ENCODE results near the gene NPB.
A peak's percentile ranks its signal among the peaks of the same experiment; 100 is the strongest.

The NPB gene

GRCh38 chr17:81859906-81860755 is 41.9 kb upstream of the NPB start, which contains the start of gene P4HB:
Gene P4HB, minus strand, starts transcription at chr17:81860535. Its CDS starts 64 bp downstream, at chr17:81860471.
- no peak for TF ChIP-seq CTCF (IDR thresholded peaks at IDR 0.05; ENCODE audit: unreplicated experiment in 3 of 3)
- H3K27ac Mint-ChIP-seq = peak within 1 kb of the TSS; percentile 63 to 95 (median 83)
- peak within 1 kb of the TSS; percentile 94 to 97 (median 96) for H3K4me3 Mint-ChIP-seq
- H3K36me3 Mint-ChIP-seq (ENCODE audit: low read depth) = peaks cover 28% of the 10 kb centered on the region
- peaks cover 21% of the 10 kb centered on the region for H3K4me1 Mint-ChIP-seq
- H3K27me3 Mint-ChIP-seq (ENCODE audit: low read depth) = no peaks in the 10 kb centered on the region
- no peaks in the 10 kb centered on the region for H3K9me3 Mint-ChIP-seq

GRCh38 chr17:81860756-81861568 is 41.1 kb upstream of the NPB start:
- Mint-ChIP-seq H3K9me3 (no peaks in the 10 kb centered on the region), H3K4me1 (peaks cover 21% of the 10 kb centered on the region), H3K36me3 (ENCODE audit: low read depth) (peaks cover 22% of the 10 kb centered on the region), H3K27me3 (ENCODE audit: low read depth) (no peaks in the 10 kb centered on the region), H3K4me3 (peak overlapping the region; percentile 87 to 94 (median 92)), H3K27ac (peak overlapping the region; percentile 63 to 95 (median 82))
- no peak for TF ChIP-seq CTCF (IDR thresholded peaks at IDR 0.05; ENCODE audit: unreplicated experiment in 3 of 3)

- no peak for TF ChIP-seq CTCF (IDR thresholded peaks at IDR 0.05; ENCODE audit: unreplicated experiment in 3 of 3)
- no peaks in the 10 kb centered on the region for H3K27me3 Mint-ChIP-seq (ENCODE audit: low read depth)
- H3K27ac Mint-ChIP-seq = peak overlapping the region; percentile 61 to 77 (median 74)
- peaks cover 13% of the 10 kb centered on the region for H3K36me3 Mint-ChIP-seq (ENCODE audit: low read depth)
- H3K9me3 Mint-ChIP-seq = no peaks in the 10 kb centered on the region
- peak overlapping the region; percentile 78 to 87 (median 84) for H3K4me3 Mint-ChIP-seq
- H3K4me1 Mint-ChIP-seq = peaks cover 24% of the 10 kb centered on the region
These were observed 38.8 kb upstream of the NPB start for GRCh38 chr17:81863123-81863675.

GRCh38 chr17:81863833-81864768 is 37.9 kb upstream of the NPB start:
- Mint-ChIP-seq H3K27ac (peak overlapping the region; percentile 61 to 77 (median 74)), H3K4me3 (peak overlapping the region; percentile 78 to 87 (median 84)), H3K27me3 (ENCODE audit: low read depth) (no peaks in the 10 kb centered on the region), H3K36me3 (ENCODE audit: low read depth) (peaks cover 12% of the 10 kb centered on the region), H3K4me1 (peaks cover 23% of the 10 kb centered on the region), H3K9me3 (no peaks in the 10 kb centered on the region)
- no peak for TF ChIP-seq CTCF (IDR thresholded peaks at IDR 0.05; ENCODE audit: unreplicated experiment in 3 of 3)

- Mint-ChIP-seq H3K4me3 (peak overlapping the region in 1 of 3 experiments; percentile 25), H3K27me3 (ENCODE audit: low read depth) (no peaks in the 10 kb centered on the region), H3K9me3 (no peaks in the 10 kb centered on the region), H3K4me1 (peaks cover 23% of the 10 kb centered on the region), H3K36me3 (ENCODE audit: low read depth) (peaks cover 8% of the 10 kb centered on the region), H3K27ac (no peak overlapping the region)
- TF ChIP-seq CTCF (IDR thresholded peaks at IDR 0.05; ENCODE audit: unreplicated experiment in 3 of 3) = no peak
These were observed 36.7 kb upstream of the NPB start for GRCh38 chr17:81865358-81865732.
